Stomach (tissue), 9 donors: ENCODE data around the gene CNOT1. TPM values are rescaled to one million over a fixed set of nuclear protein-coding genes. Genes with fewer than 3 reads are reported as not detected.
"Not testable (repeated sequence)": the region's sequence is repeated elsewhere in the genome, so short reads cannot be mapped to it uniquely, and the experiment has no call there.

Source experiments
- DNase-seq, 2 donors: peaks; one replicate each; pipeline versions ENCODE4 v3.0.0 to v3.0.0-alpha.2; 2013 to 2019
- H3K27ac ChIP-seq, 5 donors: fragments of 200-600 bp in 4 of 5; sonication (generic) in 4 of 5; one replicate each; pipeline ENCODE4 v1.5.1; 2013 to 2019; ENCODE audit warnings: mild to moderate bottlenecking in 1 of 5, moderate library complexity in 1 of 5
- H3K27me3 ChIP-seq, 3 donors: fragments of 200-600 bp; sonication (generic); one replicate each; pipeline ENCODE4 v1.5.1; 2017 to 2019; ENCODE audit warnings: mixed run types in 1 of 3
- H3K36me3 ChIP-seq, 4 donors: fragments of 200-600 bp; sonication (generic); 1 replicate in 3 of 4; 2 replicates in 1 of 4; pipeline ENCODE4 v1.5.1; 2016 to 2019
- H3K4me1 ChIP-seq, 4 donors: fragments of 200-600 bp; sonication (generic); one replicate each; pipeline ENCODE4 v1.5.1; 2016 to 2019
- H3K4me3 ChIP-seq, 4 donors: fragments of 200-600 bp; sonication (generic) in 3 of 4; one replicate each; pipeline ENCODE4 v1.5.1; 2016 to 2019; ENCODE audit warnings: mild to moderate bottlenecking in 1 of 4
- H3K9me3 ChIP-seq, 4 donors: fragments of 200-600 bp; sonication (generic); one replicate each; pipeline ENCODE4 v1.5.1; 2016 to 2019
- CTCF ChIP-seq, 7 experiments: fragments of 450-650 bp in 4 of 7; fragments of 200-600 bp in 3 of 7; sonication (generic) in 3 of 7; IDR thresholded peaks; one replicate each; pipeline ENCODE4 v1.5.1; 2016 to 2019; ENCODE audit warnings: antibody characterized with exemption in 7 of 7, control low read depth in 2 of 7, mild to moderate bottlenecking in 1 of 7
- EP300 ChIP-seq: sonication (generic); formaldehyde crosslinking; IDR thresholded peaks from one replicate; pipeline ENCODE4 v1.6.1; 2017; ENCODE audit warnings: antibody characterized with exemption
- POLR2A ChIP-seq, 4 donors: fragments of 450-650 bp; IDR thresholded peaks; one replicate each; pipeline ENCODE4 v1.6.1; 2016; ENCODE audit warnings: antibody characterized with exemption in 4 of 4, control low read depth in 2 of 4, mild to moderate bottlenecking in 1 of 4, moderate library complexity in 1 of 4
- POLR2AphosphoS5 ChIP-seq, 3 donors: sonication (generic); formaldehyde crosslinking; IDR thresholded peaks; one replicate each; pipeline ENCODE4 v1.6.1; 2016; ENCODE audit warnings: antibody characterized with exemption in 3 of 3
- WGBS, 5 donors: extraction: QIAGEN DNeasy Blood & Tissue Kit in 3 of 5; methylation state at CpG; one replicate each; pipeline versions ENCODE4 v1.1.5 to v1.1.7; 2013 to 2018; 5-methylcytosine and 5-hydroxymethylcytosine counted together
- intact Hi-C: fragments of 100-400 bp; cut with DNase I; formaldehyde crosslinking; loops from one replicate; pipeline ENCODE4 v1.15.1; 2023; ENCODE audit warnings: low total_unique reads
- polyA plus RNA-seq, 3 donors: library from polyadenylated mRNA; stranded (reverse); fragments of 200-250 nt; gene quantifications; one replicate each; pipeline ENCODE4 v1.2.3, GENCODE V29; 2013
- total RNA-seq, 5 donors: library from RNA; depleted of rRNA; stranded (reverse); fragments of >200 nt; gene quantifications; one replicate each; pipeline versions ENCODE4 v1.1.0 to v1.2.3, GENCODE V29; 2014 to 2016
- donor health status: healthy with polysubstance abuse.
- donor health status: Bipolar disorder and iron deficiency.
- donor health status: healthy.

Gene CNOT1
- total and polyA plus RNA-seq, 8 donors: 39.9 to 282 (median 136) TPM

DNA sequence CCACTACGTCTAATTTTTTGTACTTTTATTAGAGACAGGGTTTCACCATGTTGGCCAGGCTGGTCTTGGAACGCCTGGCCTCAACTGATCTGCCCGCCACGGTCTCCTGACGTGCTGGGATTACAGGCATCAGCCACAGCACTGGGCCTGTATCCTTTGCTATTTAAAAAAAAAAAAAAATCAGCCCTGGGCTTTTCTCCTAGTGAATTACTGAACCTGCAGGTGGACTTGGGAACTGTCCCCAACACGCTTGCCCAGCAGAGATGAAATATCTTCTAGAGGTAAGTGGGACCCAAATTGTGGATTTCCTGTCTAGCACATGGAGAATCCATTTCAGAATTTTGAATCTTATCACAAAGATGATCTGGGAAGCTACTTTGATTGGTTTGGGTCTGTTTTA lies 14.8 kb downstream of the CNOT1 start:
- peaks cover 11 to 56% (median 48%) of the 10 kb centered on the region in 4 donors for H3K36me3 ChIP-seq
- no peak overlapping the region for H3K4me3 ChIP-seq
- TF ChIP-seq POLR2A (IDR thresholded peaks at IDR 0.05): no peak
- no peak for TF ChIP-seq EP300
- no peak for TF ChIP-seq POLR2AphosphoS5 (IDR thresholded peaks at IDR 0.05)
- TF ChIP-seq CTCF (IDR thresholded peaks at IDR 0.05): no peak
- intact Hi-C loops: no loop called here
- DNase-seq: no peak
- no peaks in the 10 kb centered on the region for H3K27me3 ChIP-seq
- no peak overlapping the region for H3K27ac ChIP-seq
- WGBS, 5 donors: 92 to 96% (median 93%) methylated on average over 1 to 6 of the region's 6 CpGs
- no peaks in the 10 kb centered on the region for H3K9me3 ChIP-seq
- H3K4me1 ChIP-seq: peaks cover 0 to 22% (median 6%) of the 10 kb centered on the region in 4 donors

DNA sequence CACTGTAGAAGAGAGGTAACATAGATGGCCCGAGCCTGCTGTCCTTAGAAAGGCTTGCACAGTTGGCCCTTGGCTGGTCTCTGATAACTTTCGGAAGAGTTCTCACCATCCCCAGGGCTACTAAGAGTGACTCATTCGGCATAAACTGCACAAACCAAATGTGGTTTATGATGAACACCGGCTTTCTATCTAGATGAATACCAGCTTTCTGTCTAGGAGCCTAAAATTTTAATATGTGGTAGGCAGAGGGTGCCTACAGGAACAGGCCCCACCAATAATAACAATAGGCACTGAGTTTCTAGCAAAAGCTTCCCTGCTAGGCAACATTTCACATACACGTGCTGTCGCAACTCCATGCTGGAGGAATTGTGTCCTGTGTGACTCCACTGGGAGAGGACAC lies 15.4 kb downstream of the CNOT1 start:
- peaks cover 0 to 22% (median 6%) of the 10 kb centered on the region in 4 donors for H3K4me1 ChIP-seq
- intact Hi-C loops: no loop called here
- 75 to 91% (median 82%) methylated on average over 6 of the region's 6 CpGs for WGBS, 5 donors
- H3K4me3 ChIP-seq: no peak overlapping the region
- no peak for TF ChIP-seq CTCF (IDR thresholded peaks at IDR 0.05)
- TF ChIP-seq POLR2A (IDR thresholded peaks at IDR 0.05): no peak
- no peak for TF ChIP-seq EP300
- no peak for TF ChIP-seq POLR2AphosphoS5 (IDR thresholded peaks at IDR 0.05)
- no peaks in the 10 kb centered on the region for H3K9me3 ChIP-seq
- no peak for DNase-seq
- peaks cover 11 to 55% (median 42%) of the 10 kb centered on the region in 4 donors for H3K36me3 ChIP-seq
- H3K27ac ChIP-seq: no peak overlapping the region
- H3K27me3 ChIP-seq: no peaks in the 10 kb centered on the region

DNA sequence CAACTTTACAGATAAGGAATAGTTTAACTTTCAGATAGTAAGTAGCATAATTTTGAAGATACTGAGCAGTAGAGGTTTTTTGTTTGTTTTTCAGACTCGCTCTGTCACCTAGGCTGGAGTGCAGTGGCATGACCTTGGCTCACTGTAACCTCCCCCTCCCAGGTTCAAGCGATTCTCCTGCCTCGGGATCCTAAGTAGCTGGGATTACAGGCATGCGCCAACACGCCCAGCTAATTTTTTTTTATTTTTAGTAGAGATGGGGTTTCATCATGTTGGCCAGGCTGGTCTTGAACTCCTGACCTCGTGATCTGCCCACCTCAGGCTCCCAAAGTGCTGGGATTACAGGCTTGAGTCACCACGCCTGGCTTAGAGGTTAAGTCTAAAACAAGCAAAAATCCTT lies 16.7 kb downstream of the CNOT1 start:
- H3K4me3 ChIP-seq, H3K27me3 ChIP-seq, DNase-seq, intact Hi-C loops, H3K27ac ChIP-seq, H3K9me3 ChIP-seq: not testable (repeated sequence)
- peaks cover 0 to 21% (median 6%) of the 10 kb centered on the region in 4 donors for H3K4me1 ChIP-seq
- WGBS, 5 donors: 71 to 83% (median 74%) methylated on average over 7 of the region's 7 CpGs
- peaks cover 6 to 48% (median 32%) of the 10 kb centered on the region in 4 donors for H3K36me3 ChIP-seq

DNA sequence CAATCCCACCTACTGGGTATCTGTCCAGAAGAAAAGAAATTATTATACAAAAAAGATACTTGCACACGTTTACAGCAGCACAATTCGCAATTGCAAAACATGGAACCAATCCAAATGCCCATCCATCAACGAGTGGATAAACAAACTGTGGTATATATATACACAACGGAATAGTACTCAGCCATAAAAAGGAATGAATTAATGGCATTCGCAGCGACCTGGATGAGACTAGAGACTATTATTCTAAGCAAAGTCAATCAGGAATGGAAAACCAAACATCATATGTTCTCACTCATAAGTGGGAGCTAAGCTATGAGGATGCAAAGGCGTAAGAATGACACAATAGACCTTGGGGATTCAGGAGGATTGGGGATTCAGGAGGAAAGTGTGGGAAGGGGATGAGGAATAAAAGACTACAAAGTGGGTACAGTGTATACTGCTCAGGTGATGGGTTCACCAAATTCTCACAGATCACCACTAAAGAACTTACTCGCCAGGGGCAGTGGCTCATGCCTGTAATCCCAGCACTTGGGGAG lies 21.0 kb downstream of the CNOT1 start:
- TF ChIP-seq POLR2A (IDR thresholded peaks at IDR 0.05) (no peak), EP300 (no peak), CTCF (IDR thresholded peaks at IDR 0.05) (no peak), POLR2AphosphoS5 (IDR thresholded peaks at IDR 0.05) (no peak)

GRCh38 chr16:58605562-58605961 lies 24.1 kb downstream of the CNOT1 start:
- H3K36me3 ChIP-seq: peaks cover 0 to 31% (median 26%) of the 10 kb centered on the region in 4 donors
- H3K4me1 ChIP-seq: peaks cover 3 to 44% (median 22%) of the 10 kb centered on the region in 4 donors
- no peaks in the 10 kb centered on the region for H3K9me3 ChIP-seq
- H3K27me3 ChIP-seq: no peaks in the 10 kb centered on the region
- intact Hi-C loops: no loop called here
- H3K4me3 ChIP-seq: no peak overlapping the region
- TF ChIP-seq POLR2A (IDR thresholded peaks at IDR 0.05) (no peak), CTCF (IDR thresholded peaks at IDR 0.05) (no peak), POLR2AphosphoS5 (IDR thresholded peaks at IDR 0.05) (no peak), EP300 (no peak)
- H3K27ac ChIP-seq: no peak overlapping the region
- no peak for DNase-seq
- 93 to 96% (median 94%) methylated on average over 7 of the region's 7 CpGs for WGBS, 5 donors

More for the DNA sequence above, 21.0 kb downstream of the CNOT1 start:
- H3K36me3 ChIP-seq: peaks cover 0 to 43% (median 37%) of the 10 kb centered on the region in 4 donors
- DNase-seq: no peak
- no peaks in the 10 kb centered on the region for H3K9me3 ChIP-seq
- no peaks in the 10 kb centered on the region for H3K27me3 ChIP-seq
- no peak overlapping the region for H3K27ac ChIP-seq
- H3K4me3 ChIP-seq: no peak overlapping the region
- intact Hi-C loops: no loop called here
- WGBS, 5 donors: 77 to 89% (median 86%) methylated on average over 8 of the region's 8 CpGs
- H3K4me1 ChIP-seq: peaks cover under 1 to 37% (median 12%) of the 10 kb centered on the region in 4 donors
